DND-41 (cell line): Measurements from ENCODE around the gene DTD2.

Experiments
- ATAC-seq: fragments of 200-7000 bp; cut with Tn5 transposase; 3 replicates; pipeline ENCODE4 v1.9.1; 2021; ENCODE audit warnings: low read depth; ENCODE audit not compliant: insufficient read depth
- DNase-seq: peaks from one replicate; pipeline ENCODE4 v3.0.0-alpha.2; 2020
- H2AFZ ChIP-seq: 2 replicates; pipeline ENCODE4 v1.6.0; 2012; ENCODE audit warnings: low read depth, low read length
- H3K27ac ChIP-seq: 2 replicates; pipeline ENCODE4 v1.5.1; 2012; ENCODE audit warnings: low read length, inconsistent platforms
- H3K27me3 ChIP-seq: fragments of 200-600 bp; sonication (generic); 2 replicates; pipeline ENCODE4 v1.6.0; 2012; ENCODE audit warnings: low read length, mild to moderate bottlenecking, inconsistent platforms; ENCODE audit not compliant: insufficient read depth, poor library complexity
- H3K36me3 ChIP-seq: 2 replicates; pipeline ENCODE4 v1.5.1; 2012; ENCODE audit warnings: low read length, inconsistent platforms; ENCODE audit not compliant: insufficient read depth
- H3K4me1 ChIP-seq: 2 replicates; pipeline ENCODE4 v1.5.1; 2012; ENCODE audit warnings: mild to moderate bottlenecking, low read length; ENCODE audit not compliant: insufficient read depth
- H3K4me2 ChIP-seq: 2 replicates; pipeline ENCODE4 v1.6.0; 2012; ENCODE audit warnings: mild to moderate bottlenecking, moderate library complexity, low read length, inconsistent platforms; ENCODE audit not compliant: insufficient read depth
- H3K4me3 ChIP-seq, 2 experiments: fragments of 200-600 bp in 1 of 2; shearing (Covaris generic) in 1 of 2; 2 replicates each; pipeline ENCODE4 v1.5.1; 2012 to 2016; ENCODE audit warnings: inconsistent platforms in 2 of 2, low read length in 2 of 2, mild to moderate bottlenecking in 2 of 2, low read depth in 1 of 2, moderate library complexity in 1 of 2
- H3K79me2 ChIP-seq: 2 replicates; pipeline ENCODE4 v1.6.0; 2012; ENCODE audit warnings: low read length, inconsistent platforms; ENCODE audit not compliant: insufficient read depth
- H3K9ac ChIP-seq: 2 replicates; pipeline ENCODE4 v1.6.0; 2012; ENCODE audit warnings: low read depth, mild to moderate bottlenecking, inconsistent platforms, low read length, moderate library complexity
- H3K9me3 ChIP-seq: 2 replicates; pipeline ENCODE4 v1.5.1; 2012; ENCODE audit warnings: low read length, moderate library complexity, mild to moderate bottlenecking, inconsistent platforms; ENCODE audit not compliant: insufficient read depth, severe bottlenecking
- H4K20me1 ChIP-seq: 2 replicates; pipeline ENCODE4 v1.6.0; 2012; ENCODE audit warnings: low read length; ENCODE audit not compliant: insufficient read depth
- CTCF ChIP-seq: IDR thresholded peaks from 2 replicates; pipeline ENCODE4 v1.5.1; 2012; ENCODE audit warnings: borderline replicate concordance, low read length, moderate library complexity, mild to moderate bottlenecking; ENCODE audit not compliant: poor library complexity, severe bottlenecking; ENCODE audit errors: extremely low read depth
- EZH2 ChIP-seq: IDR thresholded peaks from 3 replicates; pipeline ENCODE4 v1.6.1; 2012; ENCODE audit warnings: borderline replicate concordance, low read depth, mild to moderate bottlenecking, moderate library complexity, low read length, inconsistent platforms; ENCODE audit not compliant: severe bottlenecking

Gene DTD2

GRCh38 chr14:31420319-31421111 lies 36.8 kb downstream of the DTD2 start, which contains the start of gene HEATR5A:
Gene HEATR5A, minus strand, starts transcription at chr14:31420550. Its CDS starts 17,575 bp downstream, at chr14:31402975.
- Histone ChIP-seq H3K27me3 (no peaks in the 10 kb centered on the region), H3K79me2 (no peaks in the 10 kb centered on the region), H3K27ac (peak within 1 kb of the TSS; percentile 23), H3K36me3 (no peaks in the 10 kb centered on the region; the same call in 1 of the 2 replicates), H3K9me3 (no peaks in the 10 kb centered on the region), H3K4me2 (peak within 1 kb of the TSS; percentile 72), H4K20me1 (no peaks in the 10 kb centered on the region), H3K4me3 (peak within 1 kb of the TSS; percentile 63 to 95), H2AFZ (peak within 1 kb of the TSS; percentile 90), H3K9ac (peak within 1 kb of the TSS; percentile 60), H3K4me1 (peaks cover 13% of the 10 kb centered on the region)
- peak; percentile 94 for ATAC-seq
- TF ChIP-seq CTCF (peak; percentile 38), EZH2 (no peak)
- peak; percentile 85 for DNase-seq

GRCh38 chr14:31419967-31420318 lies 37.4 kb downstream of the DTD2 start:
- no peak for TF ChIP-seq EZH2
- no peak for TF ChIP-seq CTCF
- H3K36me3 ChIP-seq: no peaks in the 10 kb centered on the region; the same call in 1 of the 2 replicates
- peak overlapping the region; percentile 13; the same call in 1 of the 2 replicates for H3K27ac ChIP-seq
- no peaks in the 10 kb centered on the region for H3K27me3 ChIP-seq
- no peaks in the 10 kb centered on the region for H4K20me1 ChIP-seq
- H3K4me3 ChIP-seq: peak overlapping the region; percentile 63 to 95
- ATAC-seq: no peak
- DNase-seq: no peak
- H2AFZ ChIP-seq: peak overlapping the region; percentile 84
- H3K4me1 ChIP-seq: peaks cover 13% of the 10 kb centered on the region
- no peaks in the 10 kb centered on the region for H3K9me3 ChIP-seq
- H3K4me2 ChIP-seq: peak overlapping the region; percentile 72
- H3K9ac ChIP-seq: peak overlapping the region; percentile 60
- no peaks in the 10 kb centered on the region for H3K79me2 ChIP-seq

GRCh38 chr14:31419179-31419966 lies 37.9 kb downstream of the DTD2 start:
- peak overlapping the region; percentile 60 for H3K9ac ChIP-seq
- H3K4me1 ChIP-seq: peaks cover 13% of the 10 kb centered on the region
- peak overlapping the region; percentile 84 for H2AFZ ChIP-seq
- no peaks in the 10 kb centered on the region for H3K79me2 ChIP-seq
- peak overlapping the region; percentile 72 for H3K4me2 ChIP-seq
- no peak for TF ChIP-seq CTCF
- TF ChIP-seq EZH2: no peak
- H3K9me3 ChIP-seq: no peaks in the 10 kb centered on the region
- H3K4me3 ChIP-seq: peak overlapping the region; percentile 63 to 95
- H3K27me3 ChIP-seq: no peaks in the 10 kb centered on the region
- no peaks in the 10 kb centered on the region; the same call in 1 of the 2 replicates for H3K36me3 ChIP-seq
- H3K27ac ChIP-seq: peak overlapping the region; percentile 13; the same call in 1 of the 2 replicates
- ATAC-seq (no peak), DNase-seq (no peak)
- H4K20me1 ChIP-seq: no peaks in the 10 kb centered on the region
